ENCODE data around the gene E2F4.

Gene E2F4

GRCh38 chr16:67188323-67188722 is 3.6 kb upstream of the E2F4 start:
- H3K4me3 ChIP-seq (replicated peaks; ENCODE audit: low read depth, low read length) = no peak overlapping the region
- TF ChIP-seq, protein P1, sequence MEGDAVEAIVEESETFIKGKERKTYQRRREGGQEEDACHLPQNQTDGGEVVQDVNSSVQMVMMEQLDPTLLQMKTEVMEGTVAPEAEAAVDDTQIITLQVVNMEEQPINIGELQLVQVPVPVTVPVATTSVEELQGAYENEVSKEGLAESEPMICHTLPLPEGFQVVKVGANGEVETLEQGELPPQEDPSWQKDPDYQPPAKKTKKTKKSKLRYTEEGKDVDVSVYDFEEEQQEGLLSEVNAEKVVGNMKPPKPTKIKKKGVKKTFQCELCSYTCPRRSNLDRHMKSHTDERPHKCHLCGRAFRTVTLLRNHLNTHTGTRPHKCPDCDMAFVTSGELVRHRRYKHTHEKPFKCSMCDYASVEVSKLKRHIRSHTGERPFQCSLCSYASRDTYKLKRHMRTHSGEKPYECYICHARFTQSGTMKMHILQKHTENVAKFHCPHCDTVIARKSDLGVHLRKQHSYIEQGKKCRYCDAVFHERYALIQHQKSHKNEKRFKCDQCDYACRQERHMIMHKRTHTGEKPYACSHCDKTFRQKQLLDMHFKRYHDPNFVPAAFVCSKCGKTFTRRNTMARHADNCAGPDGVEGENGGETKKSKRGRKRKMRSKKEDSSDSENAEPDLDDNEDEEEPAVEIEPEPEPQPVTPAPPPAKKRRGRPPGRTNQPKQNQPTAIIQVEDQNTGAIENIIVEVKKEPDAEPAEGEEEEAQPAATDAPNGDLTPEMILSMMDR (IDR thresholded peaks at IDR 0.05; ENCODE audit: low read depth, low read length, missing control alignments) = no peak
- no peak for DNase-seq (ENCODE audit: extremely low read depth, low read depth)

- DNase-seq (ENCODE audit: extremely low read depth, low read depth) = no peak
- no peak overlapping the region for H3K4me3 ChIP-seq (replicated peaks; ENCODE audit: low read depth, low read length)
- TF ChIP-seq, protein P1 (IDR thresholded peaks at IDR 0.05; ENCODE audit: low read depth, low read length, missing control alignments) = no peak
Observed at GRCh38 chr16:67188798-67189197, 3.2 kb upstream of the E2F4 start.

GRCh38 chr16:67190041-67190440 is 1.9 kb upstream of the E2F4 start, which contains the start of gene EXOC3L1:
Gene EXOC3L1, minus strand, starts transcription at chr16:67190136. Its CDS starts 460 bp downstream, at chr16:67189676.
- no peak for DNase-seq (ENCODE audit: extremely low read depth, low read depth)
- TF ChIP-seq, protein P1 (IDR thresholded peaks at IDR 0.05; ENCODE audit: low read depth, low read length, missing control alignments) = no peak

DNA sequence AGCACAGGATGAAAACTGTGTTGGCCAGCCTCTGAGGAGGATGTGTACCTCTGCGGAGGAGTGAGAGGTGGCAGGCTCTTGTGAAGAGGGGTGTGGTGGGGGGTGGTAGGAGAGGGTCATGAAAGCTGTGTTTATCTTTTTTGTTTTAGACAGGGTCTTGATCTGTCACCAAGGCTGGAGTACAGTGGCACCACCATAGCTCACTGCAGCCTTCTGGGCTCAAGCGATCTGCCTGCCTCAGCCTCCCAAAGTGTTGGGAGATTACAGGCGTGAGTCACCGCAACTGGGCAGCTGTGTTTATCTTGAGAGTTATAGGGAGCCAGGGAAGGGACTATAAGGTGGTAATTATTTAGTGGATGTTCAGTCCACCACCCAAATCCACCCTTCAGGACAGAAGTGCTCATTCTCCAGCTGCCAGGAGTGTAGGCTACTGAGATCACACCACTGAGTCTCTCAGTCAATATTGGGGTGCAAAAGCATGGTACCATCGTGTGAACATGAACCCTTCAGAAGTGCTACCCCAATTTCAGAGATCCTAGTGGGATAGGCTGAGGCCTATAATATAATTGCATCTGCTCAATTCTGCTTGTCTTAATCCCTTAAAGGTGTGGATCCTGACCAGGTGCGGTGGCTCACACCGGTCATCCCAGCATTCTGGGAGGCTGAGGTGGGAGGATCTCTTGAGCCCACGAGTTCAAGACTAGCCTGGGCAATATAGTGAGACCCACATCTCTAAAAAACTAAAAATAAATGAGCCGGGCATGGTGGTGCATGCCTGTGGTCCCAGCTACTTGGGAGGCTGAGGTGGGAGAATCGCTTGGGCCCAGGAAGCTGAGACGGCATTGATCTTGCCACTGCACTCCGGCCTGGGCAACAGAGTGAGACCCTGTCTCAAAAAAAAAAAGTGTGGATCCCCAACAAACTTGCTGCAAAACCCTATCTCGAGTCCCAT is 1.2 kb upstream of the E2F4 start:
- H3K4me3 ChIP-seq (replicated peaks; ENCODE audit: low read depth, low read length) = no peak overlapping the region
- no peak for DNase-seq (ENCODE audit: extremely low read depth, low read depth)
- TF ChIP-seq, protein P1 (IDR thresholded peaks at IDR 0.05; ENCODE audit: low read depth, low read length, missing control alignments) = no peak

More at GRCh38 chr16:67190041-67190440, 1.9 kb upstream of the E2F4 start, which contains the start of gene EXOC3L1:
- no peak within 1 kb of the TSS for H3K4me3 ChIP-seq (replicated peaks; ENCODE audit: low read depth, low read length)

DNA sequence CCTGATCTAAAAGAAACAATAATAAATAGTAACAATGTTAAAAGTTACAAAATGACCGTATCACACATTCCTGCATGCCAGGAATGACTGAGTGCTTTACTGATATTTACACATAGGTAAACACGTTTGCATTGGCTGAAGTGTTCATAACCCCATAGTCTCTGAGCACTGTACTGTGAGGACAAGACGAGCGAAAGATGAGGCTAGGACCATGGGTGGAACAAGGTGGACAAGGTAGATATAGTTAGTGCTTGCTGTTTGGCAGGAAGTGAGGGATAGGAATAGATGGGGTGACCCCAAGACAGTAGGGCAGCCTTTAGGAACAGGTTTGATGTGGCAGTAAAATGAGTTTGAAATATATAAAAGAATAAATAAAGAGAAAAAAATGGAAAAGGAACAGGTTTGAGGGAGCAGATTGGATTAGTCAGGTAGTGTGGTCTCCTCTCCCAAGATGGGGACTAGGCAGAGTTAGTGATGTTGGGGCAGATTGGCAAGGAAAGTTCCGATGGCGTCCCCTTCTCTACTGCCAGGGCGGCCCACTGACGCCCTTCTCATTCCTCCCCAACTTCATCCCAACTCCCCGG is 452 bp upstream of the E2F4 start:
- peak overlapping the region; percentile 100 for H3K4me3 ChIP-seq (replicated peaks; ENCODE audit: low read depth, low read length)
- TF ChIP-seq, protein P1 (IDR thresholded peaks at IDR 0.05; ENCODE audit: low read depth, low read length, missing control alignments) = no peak
- DNase-seq (ENCODE audit: extremely low read depth, low read depth) = no peak

GRCh38 chr16:67192781-67193361 is 916 bp downstream of the E2F4 start:
- DNase-seq (ENCODE audit: extremely low read depth, low read depth) = no peak
- peak overlapping the region; percentile 100 for H3K4me3 ChIP-seq (replicated peaks; ENCODE audit: low read depth, low read length)
- TF ChIP-seq, protein P1 (IDR thresholded peaks at IDR 0.05; ENCODE audit: low read depth, low read length, missing control alignments) = no peak
